ENCODE data around the gene S100A14. TPM values are rescaled to one million over a fixed set of nuclear protein-coding genes. Genes with fewer than 3 reads are reported as not detected.

The S100A14 gene
- total and polyA plus RNA-seq, 9 of the 15 experiments (the other 6 are each of a cell fraction or from before 2014, with no cell fraction given), result 0.10 to 0.64 (median 0.24) TPM; not detected in 3

DNA sequence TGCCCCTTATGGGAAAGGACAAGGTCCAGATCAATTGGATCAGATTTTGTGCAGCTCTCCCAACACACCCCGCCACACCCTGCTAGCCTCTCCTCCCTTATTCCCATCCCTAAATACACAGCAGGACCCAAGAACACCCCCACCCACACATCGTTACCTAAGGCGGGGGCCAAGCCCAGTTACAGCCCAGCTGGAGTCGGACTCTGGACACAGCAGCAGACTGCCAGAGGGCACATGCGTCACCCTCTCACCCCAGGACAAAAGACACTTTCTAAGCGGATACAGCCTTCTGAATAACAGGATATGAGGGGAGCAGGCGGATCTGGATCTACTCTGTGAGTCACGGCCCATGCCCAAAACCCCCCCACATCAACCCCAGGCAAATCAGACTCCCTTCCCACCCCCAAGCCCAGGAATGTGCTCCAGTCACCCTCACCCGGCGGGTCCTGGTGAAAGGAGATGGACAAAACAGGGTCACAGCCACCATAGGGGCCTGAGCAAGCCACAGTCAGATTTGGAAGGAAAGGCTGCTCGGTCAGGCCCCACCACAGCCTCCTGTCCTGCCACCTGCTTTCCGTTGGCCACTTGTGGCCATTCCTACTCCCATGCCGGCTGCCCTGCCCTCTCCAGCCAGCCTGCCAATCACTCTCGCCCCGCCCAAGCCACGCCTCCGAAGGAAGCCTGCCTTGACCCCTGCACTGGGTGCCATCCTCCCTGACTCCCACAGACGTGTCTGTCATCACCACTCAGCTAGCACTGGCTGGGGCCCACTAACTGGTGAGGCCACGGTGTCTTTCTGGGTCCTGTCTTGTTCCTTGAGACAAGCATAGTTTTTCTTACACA is 7.2 kb downstream of the S100A14 start (continued):
- TF ChIP-seq, protein P1, sequence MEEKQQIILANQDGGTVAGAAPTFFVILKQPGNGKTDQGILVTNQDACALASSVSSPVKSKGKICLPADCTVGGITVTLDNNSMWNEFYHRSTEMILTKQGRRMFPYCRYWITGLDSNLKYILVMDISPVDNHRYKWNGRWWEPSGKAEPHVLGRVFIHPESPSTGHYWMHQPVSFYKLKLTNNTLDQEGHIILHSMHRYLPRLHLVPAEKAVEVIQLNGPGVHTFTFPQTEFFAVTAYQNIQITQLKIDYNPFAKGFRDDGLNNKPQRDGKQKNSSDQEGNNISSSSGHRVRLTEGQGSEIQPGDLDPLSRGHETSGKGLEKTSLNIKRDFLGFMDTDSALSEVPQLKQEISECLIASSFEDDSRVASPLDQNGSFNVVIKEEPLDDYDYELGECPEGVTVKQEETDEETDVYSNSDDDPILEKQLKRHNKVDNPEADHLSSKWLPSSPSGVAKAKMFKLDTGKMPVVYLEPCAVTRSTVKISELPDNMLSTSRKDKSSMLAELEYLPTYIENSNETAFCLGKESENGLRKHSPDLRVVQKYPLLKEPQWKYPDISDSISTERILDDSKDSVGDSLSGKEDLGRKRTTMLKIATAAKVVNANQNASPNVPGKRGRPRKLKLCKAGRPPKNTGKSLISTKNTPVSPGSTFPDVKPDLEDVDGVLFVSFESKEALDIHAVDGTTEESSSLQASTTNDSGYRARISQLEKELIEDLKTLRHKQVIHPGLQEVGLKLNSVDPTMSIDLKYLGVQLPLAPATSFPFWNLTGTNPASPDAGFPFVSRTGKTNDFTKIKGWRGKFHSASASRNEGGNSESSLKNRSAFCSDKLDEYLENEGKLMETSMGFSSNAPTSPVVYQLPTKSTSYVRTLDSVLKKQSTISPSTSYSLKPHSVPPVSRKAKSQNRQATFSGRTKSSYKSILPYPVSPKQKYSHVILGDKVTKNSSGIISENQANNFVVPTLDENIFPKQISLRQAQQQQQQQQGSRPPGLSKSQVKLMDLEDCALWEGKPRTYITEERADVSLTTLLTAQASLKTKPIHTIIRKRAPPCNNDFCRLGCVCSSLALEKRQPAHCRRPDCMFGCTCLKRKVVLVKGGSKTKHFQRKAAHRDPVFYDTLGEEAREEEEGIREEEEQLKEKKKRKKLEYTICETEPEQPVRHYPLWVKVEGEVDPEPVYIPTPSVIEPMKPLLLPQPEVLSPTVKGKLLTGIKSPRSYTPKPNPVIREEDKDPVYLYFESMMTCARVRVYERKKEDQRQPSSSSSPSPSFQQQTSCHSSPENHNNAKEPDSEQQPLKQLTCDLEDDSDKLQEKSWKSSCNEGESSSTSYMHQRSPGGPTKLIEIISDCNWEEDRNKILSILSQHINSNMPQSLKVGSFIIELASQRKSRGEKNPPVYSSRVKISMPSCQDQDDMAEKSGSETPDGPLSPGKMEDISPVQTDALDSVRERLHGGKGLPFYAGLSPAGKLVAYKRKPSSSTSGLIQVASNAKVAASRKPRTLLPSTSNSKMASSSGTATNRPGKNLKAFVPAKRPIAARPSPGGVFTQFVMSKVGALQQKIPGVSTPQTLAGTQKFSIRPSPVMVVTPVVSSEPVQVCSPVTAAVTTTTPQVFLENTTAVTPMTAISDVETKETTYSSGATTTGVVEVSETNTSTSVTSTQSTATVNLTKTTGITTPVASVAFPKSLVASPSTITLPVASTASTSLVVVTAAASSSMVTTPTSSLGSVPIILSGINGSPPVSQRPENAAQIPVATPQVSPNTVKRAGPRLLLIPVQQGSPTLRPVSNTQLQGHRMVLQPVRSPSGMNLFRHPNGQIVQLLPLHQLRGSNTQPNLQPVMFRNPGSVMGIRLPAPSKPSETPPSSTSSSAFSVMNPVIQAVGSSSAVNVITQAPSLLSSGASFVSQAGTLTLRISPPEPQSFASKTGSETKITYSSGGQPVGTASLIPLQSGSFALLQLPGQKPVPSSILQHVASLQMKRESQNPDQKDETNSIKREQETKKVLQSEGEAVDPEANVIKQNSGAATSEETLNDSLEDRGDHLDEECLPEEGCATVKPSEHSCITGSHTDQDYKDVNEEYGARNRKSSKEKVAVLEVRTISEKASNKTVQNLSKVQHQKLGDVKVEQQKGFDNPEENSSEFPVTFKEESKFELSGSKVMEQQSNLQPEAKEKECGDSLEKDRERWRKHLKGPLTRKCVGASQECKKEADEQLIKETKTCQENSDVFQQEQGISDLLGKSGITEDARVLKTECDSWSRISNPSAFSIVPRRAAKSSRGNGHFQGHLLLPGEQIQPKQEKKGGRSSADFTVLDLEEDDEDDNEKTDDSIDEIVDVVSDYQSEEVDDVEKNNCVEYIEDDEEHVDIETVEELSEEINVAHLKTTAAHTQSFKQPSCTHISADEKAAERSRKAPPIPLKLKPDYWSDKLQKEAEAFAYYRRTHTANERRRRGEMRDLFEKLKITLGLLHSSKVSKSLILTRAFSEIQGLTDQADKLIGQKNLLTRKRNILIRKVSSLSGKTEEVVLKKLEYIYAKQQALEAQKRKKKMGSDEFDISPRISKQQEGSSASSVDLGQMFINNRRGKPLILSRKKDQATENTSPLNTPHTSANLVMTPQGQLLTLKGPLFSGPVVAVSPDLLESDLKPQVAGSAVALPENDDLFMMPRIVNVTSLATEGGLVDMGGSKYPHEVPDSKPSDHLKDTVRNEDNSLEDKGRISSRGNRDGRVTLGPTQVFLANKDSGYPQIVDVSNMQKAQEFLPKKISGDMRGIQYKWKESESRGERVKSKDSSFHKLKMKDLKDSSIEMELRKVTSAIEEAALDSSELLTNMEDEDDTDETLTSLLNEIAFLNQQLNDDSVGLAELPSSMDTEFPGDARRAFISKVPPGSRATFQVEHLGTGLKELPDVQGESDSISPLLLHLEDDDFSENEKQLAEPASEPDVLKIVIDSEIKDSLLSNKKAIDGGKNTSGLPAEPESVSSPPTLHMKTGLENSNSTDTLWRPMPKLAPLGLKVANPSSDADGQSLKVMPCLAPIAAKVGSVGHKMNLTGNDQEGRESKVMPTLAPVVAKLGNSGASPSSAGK (IDR thresholded peaks at IDR 0.05), result no peak; the same call in 1 of the 2 replicates
- TF ChIP-seq NCOA6 (IDR thresholded peaks at IDR 0.05) (no peak), MBD2 (IDR thresholded peaks at IDR 0.05; ENCODE audit: borderline replicate concordance, low read depth) (no peak), KLF1 (tag; IDR thresholded peaks at IDR 0.05) (no peak), RCOR1 (IDR thresholded peaks at IDR 0.05; ENCODE audit: borderline replicate concordance in 1 of 2, low read depth in 2 of 2, low read length in 2 of 2) (peak in 1 of 2 experiments; percentile 48; a peak in 2 of 4 replicates), ZNF232 (CRISPR knock-in tag; IDR thresholded peaks at IDR 0.05) (no peak), MEIS2 (IDR thresholded peaks at IDR 0.05; ENCODE audit: partially characterized antibody) (peak; percentile 99), SMAD4 (CRISPR knock-in tag; conservative IDR thresholded peaks at IDR 0.05) (peak; percentile 81), XRCC3 (IDR thresholded peaks at IDR 0.05) (no peak), HDAC2 (IDR thresholded peaks at IDR 0.05) (0 out of 2 replicates have a peak, but pooled peaks have one; percentile 52), HNRNPLL (IDR thresholded peaks at IDR 0.05; ENCODE audit: low read depth, low read length, poor library complexity, severe bottlenecking) (no peak)
- TF ChIP-seq, protein P2, sequence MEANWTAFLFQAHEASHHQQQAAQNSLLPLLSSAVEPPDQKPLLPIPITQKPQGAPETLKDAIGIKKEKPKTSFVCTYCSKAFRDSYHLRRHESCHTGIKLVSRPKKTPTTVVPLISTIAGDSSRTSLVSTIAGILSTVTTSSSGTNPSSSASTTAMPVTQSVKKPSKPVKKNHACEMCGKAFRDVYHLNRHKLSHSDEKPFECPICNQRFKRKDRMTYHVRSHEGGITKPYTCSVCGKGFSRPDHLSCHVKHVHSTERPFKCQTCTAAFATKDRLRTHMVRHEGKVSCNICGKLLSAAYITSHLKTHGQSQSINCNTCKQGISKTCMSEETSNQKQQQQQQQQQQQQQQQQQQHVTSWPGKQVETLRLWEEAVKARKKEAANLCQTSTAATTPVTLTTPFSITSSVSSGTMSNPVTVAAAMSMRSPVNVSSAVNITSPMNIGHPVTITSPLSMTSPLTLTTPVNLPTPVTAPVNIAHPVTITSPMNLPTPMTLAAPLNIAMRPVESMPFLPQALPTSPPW (CRISPR knock-in tag; IDR thresholded peaks at IDR 0.05), result peak; percentile 61
- TF ChIP-seq, protein P3, sequence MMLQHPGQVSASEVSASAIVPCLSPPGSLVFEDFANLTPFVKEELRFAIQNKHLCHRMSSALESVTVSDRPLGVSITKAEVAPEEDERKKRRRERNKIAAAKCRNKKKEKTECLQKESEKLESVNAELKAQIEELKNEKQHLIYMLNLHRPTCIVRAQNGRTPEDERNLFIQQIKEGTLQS (IDR thresholded peaks at IDR 0.05), result peak; percentile 46
- TF ChIP-seq, protein P3 (CRISPR knock-in tag; conservative IDR thresholded peaks at IDR 0.05), result no peak

Data from K562 (cell line).